Stimulated activated CD8-positive, alpha-beta memory T cell treated with anti-CD3 and anti-CD28 coated beads, Interleukin-4, amount 100 ng/mL, for 4 hours (primary cell): Measurements from ENCODE around the gene SUPT16H.
"Not testable (repeated sequence)": the region's sequence is repeated elsewhere in the genome, so short reads cannot be mapped to it uniquely, and the experiment has no call there.

Experiments used
- DNase-seq, 2 donors: peaks; one replicate each; pipeline ENCODE4 v3.0.0-alpha.2; 2020; ENCODE audit warnings: low read depth in 2 of 2, low spot score in 1 of 2

SUPT16H gene

GRCh38 chr14:21302836-21303140 is 81.0 kb downstream of the SUPT16H start:
- not testable (repeated sequence) for DNase-seq

- DNase-seq = no peak
Observed at GRCh38 chr14:21302013-21302835, 81.6 kb downstream of the SUPT16H start.
